H1 (cell line): ENCODE results near the gene NHLH1.
A peak's percentile ranks its signal among the peaks of the same experiment; 100 is the strongest.

Experiments
- CHD2 ChIP-seq: IDR thresholded peaks from 2 replicates; pipeline ENCODE4 v1.6.1; 2012; ENCODE audit warnings: low read length, improper control_type of control experiment
- CTCF ChIP-seq, 3 experiments: IDR thresholded peaks; 1 replicate in 2 of 3; 2 replicates in 1 of 3; pipeline versions ENCODE4 v1.5.1 to v1.6.1; 2011; ENCODE audit warnings: low read length in 3 of 3, mild to moderate bottlenecking in 3 of 3, inconsistent platforms in 2 of 3, low read depth in 1 of 3, moderate library complexity in 1 of 3; ENCODE audit not compliant: insufficient read depth in 1 of 3; ENCODE audit errors: control extremely low read depth in 1 of 3
- EP300 ChIP-seq, 2 experiments: IDR thresholded peaks; 1 replicate in 1 of 2; 2 replicates in 1 of 2; pipeline ENCODE4 v1.6.1; 2011 to 2012; ENCODE audit warnings: low read depth in 2 of 2, low read length in 2 of 2, mild to moderate bottlenecking in 2 of 2, borderline replicate concordance in 1 of 2, inconsistent platforms in 1 of 2, moderate library complexity in 1 of 2
- EZH2 ChIP-seq: fragments of 200-600 bp; sonication (generic); IDR thresholded peaks from 2 replicates; pipeline ENCODE4 v1.7.1; 2012; ENCODE audit warnings: low read depth, mild to moderate bottlenecking, moderate library complexity, low read length, inconsistent platforms; ENCODE audit not compliant: severe bottlenecking
- FOSL1 ChIP-seq: IDR thresholded peaks from 2 replicates; pipeline ENCODE4 v1.6.1; 2011; ENCODE audit warnings: mild to moderate bottlenecking, low read depth, low read length, moderate library complexity; ENCODE audit not compliant: insufficient read depth
- MAX ChIP-seq: IDR thresholded peaks from 2 replicates; pipeline ENCODE4 v1.6.1; 2012; ENCODE audit warnings: inconsistent platforms
- POLR2A ChIP-seq, 2 experiments: IDR thresholded peaks; 1 replicate in 1 of 2; 2 replicates in 1 of 2; pipeline ENCODE4 v1.6.1; 2011; ENCODE audit warnings: low read depth in 2 of 2, low read length in 2 of 2, mild to moderate bottlenecking in 2 of 2; ENCODE audit errors: control extremely low read depth in 1 of 2
- RFX5 ChIP-seq: IDR thresholded peaks from 2 replicates; pipeline ENCODE4 v1.6.1; 2011; ENCODE audit warnings: low read depth, low read length, improper control_type of control experiment, borderline replicate concordance
- TAF1 ChIP-seq: IDR thresholded peaks from 2 replicates; pipeline ENCODE4 v1.6.1; 2011; ENCODE audit warnings: mild to moderate bottlenecking, low read depth, low read length
- TCF12 ChIP-seq: IDR thresholded peaks from 2 replicates; pipeline ENCODE4 v1.6.1; 2011; ENCODE audit warnings: low read depth, mild to moderate bottlenecking, low read length
- USF2 ChIP-seq: IDR thresholded peaks from 2 replicates; pipeline ENCODE4 v1.6.1; 2011; ENCODE audit warnings: low read length, improper control_type of control experiment

- TF ChIP-seq POLR2A (IDR thresholded peaks at IDR 0.05; ENCODE audit: control extremely low read depth in 1 of 2, low read depth in 2 of 2, low read length in 2 of 2) (no peak), USF2 (no peak), CTCF (IDR thresholded peaks at IDR 0.05; ENCODE audit: control extremely low read depth in 1 of 3, insufficient read depth in 1 of 3, low read depth in 1 of 3, low read length in 3 of 3) (peak; percentile 3 to 28 (median 6); a peak in 2 of 4 replicates), EP300 (IDR thresholded peaks at IDR 0.05; ENCODE audit: borderline replicate concordance in 1 of 2, low read depth in 2 of 2, low read length in 2 of 2) (no peak), TAF1 (no peak), CHD2 (no peak), RFX5 (no peak), EZH2 (no peak), MAX (no peak), FOSL1 (no peak), TCF12 (no peak)
Observed at GRCh38 chr1:160411271-160412027, 44.6 kb downstream of the NHLH1 start.
